OCI-LY3 (cell line): ENCODE results near the gene CEP170B.

Experiments
- H2AFZ ChIP-seq: fragments of 200-600, 300-600 bp; shearing (Covaris generic); 2 replicates; pipeline ENCODE4 v1.6.0; 2014; ENCODE audit warnings: antibody characterized with exemption, low read depth, low read length
- H3K27ac ChIP-seq: fragments of 200-600, 300-600 bp; sonication (generic); 2 replicates; pipeline ENCODE4 v1.5.1; 2014; ENCODE audit warnings: mild to moderate bottlenecking, low read length, moderate library complexity, mixed read lengths
- H3K27me3 ChIP-seq: fragments of 200-600, 300-600 bp; sonication (generic); 2 replicates; pipeline ENCODE4 v1.6.1; 2014; ENCODE audit warnings: low read depth, low read length, mixed read lengths
- H3K36me3 ChIP-seq: fragments of 200-600, 300-600 bp; sonication (generic); replicated peaks from 2 replicates; pipeline ENCODE3; 2014; ENCODE audit warnings: low read depth, low read length, mixed read lengths
- H3K4me1 ChIP-seq: fragments of 300-600, 200-600 bp; sonication (generic); 2 replicates; pipeline ENCODE4 v1.6.1; 2014; ENCODE audit warnings: low read length, mixed read lengths
- H3K4me2 ChIP-seq: fragments of 200-600, 300-600 bp; sonication (generic); 2 replicates; pipeline ENCODE4 v1.6.1; 2014; ENCODE audit warnings: low read length, mixed read lengths
- H3K4me3 ChIP-seq: fragments of 300-600, 200-600 bp; sonication (generic); 2 replicates; pipeline ENCODE4 v1.5.1; 2014; ENCODE audit warnings: antibody characterized with exemption, mild to moderate bottlenecking, low read length, moderate library complexity
- H3K79me2 ChIP-seq: fragments of 300-600, 200-600 bp; shearing (Covaris generic); 2 replicates; pipeline ENCODE4 v1.6.1; 2014; ENCODE audit warnings: mild to moderate bottlenecking, low read length, mixed read lengths
- H3K9ac ChIP-seq: fragments of 300-600, 200-600 bp; shearing (Covaris generic); 2 replicates; pipeline ENCODE4 v1.6.0; 2014; ENCODE audit warnings: mild to moderate bottlenecking, low read length, moderate library complexity
- H3K9me3 ChIP-seq: fragments of 200-600, 300-600 bp; shearing (Covaris generic); 2 replicates; pipeline ENCODE4 v1.6.1; 2014; ENCODE audit warnings: low read length, mixed read lengths; ENCODE audit not compliant: insufficient read depth
- H4K20me1 ChIP-seq: fragments of 200-600, 300-600 bp; sonication (generic); 2 replicates; pipeline ENCODE4 v1.6.1; 2016; ENCODE audit warnings: low read length, mixed read lengths; ENCODE audit not compliant: insufficient read depth
- CTCF ChIP-seq: fragments of 200-600, 300-600 bp; sonication (generic); IDR thresholded peaks from 2 replicates; pipeline ENCODE4 v1.5.1; 2014; ENCODE audit warnings: antibody characterized with exemption, low read length, low read depth
- EZH2phosphoT487 ChIP-seq: fragments of 200-600 bp; shearing (Covaris generic); IDR thresholded peaks from 2 replicates; pipeline ENCODE4 v1.6.1; 2018; ENCODE audit warnings: antibody characterized with exemption, mixed run types, low read depth

Gene CEP170B

GRCh38 chr14:104937694-104938365 is 72.8 kb downstream of the CEP170B start:
- Histone ChIP-seq H3K9ac (no peak overlapping the region), H3K36me3 (no peaks in the 10 kb centered on the region), H3K27me3 (peaks cover 43% of the 10 kb centered on the region), H3K4me2 (no peak overlapping the region), H3K79me2 (no peaks in the 10 kb centered on the region), H3K4me3 (no peak overlapping the region), H3K9me3 (no peaks in the 10 kb centered on the region), H4K20me1 (0 out of 2 replicates have a peak, but pooled peaks cover 4% of the 10 kb centered on the region), H2AFZ (no peak overlapping the region), H3K27ac (no peak overlapping the region), H3K4me1 (0 out of 2 replicates have a peak, but pooled peaks cover 6% of the 10 kb centered on the region)
- TF ChIP-seq EZH2phosphoT487 (no peak), CTCF (no peak)

DNA sequence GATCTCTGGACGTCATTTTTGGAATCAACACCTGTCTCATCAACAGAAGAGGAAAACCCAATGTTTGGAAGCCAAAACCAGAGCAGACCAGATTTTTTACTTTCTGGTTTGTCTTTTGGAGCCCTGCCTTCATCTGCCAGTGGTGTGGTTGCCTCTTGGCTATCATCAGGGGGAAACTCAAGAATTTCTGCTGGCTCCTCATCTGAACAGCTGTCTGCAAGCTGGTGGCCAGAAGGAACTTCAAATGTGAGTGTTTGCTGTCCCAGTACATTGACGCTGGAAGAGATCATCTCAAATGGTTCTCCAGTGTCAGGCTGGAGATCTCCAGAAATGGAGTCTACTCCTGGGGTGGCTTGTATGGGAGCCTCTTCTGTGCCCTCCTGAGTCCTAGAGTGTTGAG is 73.4 kb downstream of the CEP170B start:
- no peak overlapping the region for H3K4me3 ChIP-seq
- no peaks in the 10 kb centered on the region for H3K9me3 ChIP-seq
- H3K4me1 ChIP-seq, result 0 out of 2 replicates have a peak, but pooled peaks cover 6% of the 10 kb centered on the region
- H3K36me3 ChIP-seq, result no peaks in the 10 kb centered on the region
- H4K20me1 ChIP-seq, result 0 out of 2 replicates have a peak, but pooled peaks cover 4% of the 10 kb centered on the region
- no peak for TF ChIP-seq CTCF
- no peak for TF ChIP-seq EZH2phosphoT487
- H3K79me2 ChIP-seq, result no peaks in the 10 kb centered on the region
- no peak overlapping the region for H3K4me2 ChIP-seq
- peaks cover 43% of the 10 kb centered on the region for H3K27me3 ChIP-seq
- no peak overlapping the region for H3K27ac ChIP-seq
- H3K9ac ChIP-seq, result no peak overlapping the region
- no peak overlapping the region for H2AFZ ChIP-seq

- Histone ChIP-seq H3K36me3 (no peaks in the 10 kb centered on the region), H3K4me3 (no peak overlapping the region), H4K20me1 (0 out of 2 replicates have a peak, but pooled peaks cover 4% of the 10 kb centered on the region), H2AFZ (no peak overlapping the region), H3K4me2 (no peak overlapping the region), H3K4me1 (0 out of 2 replicates have a peak, but pooled peaks cover 6% of the 10 kb centered on the region), H3K9ac (no peak overlapping the region), H3K79me2 (no peaks in the 10 kb centered on the region), H3K9me3 (no peaks in the 10 kb centered on the region), H3K27ac (no peak overlapping the region), H3K27me3 (peaks cover 43% of the 10 kb centered on the region)
- no peak for TF ChIP-seq EZH2phosphoT487
- TF ChIP-seq CTCF, result no peak
These were observed 73.9 kb downstream of the CEP170B start for GRCh38 chr14:104938960-104939359.

DNA sequence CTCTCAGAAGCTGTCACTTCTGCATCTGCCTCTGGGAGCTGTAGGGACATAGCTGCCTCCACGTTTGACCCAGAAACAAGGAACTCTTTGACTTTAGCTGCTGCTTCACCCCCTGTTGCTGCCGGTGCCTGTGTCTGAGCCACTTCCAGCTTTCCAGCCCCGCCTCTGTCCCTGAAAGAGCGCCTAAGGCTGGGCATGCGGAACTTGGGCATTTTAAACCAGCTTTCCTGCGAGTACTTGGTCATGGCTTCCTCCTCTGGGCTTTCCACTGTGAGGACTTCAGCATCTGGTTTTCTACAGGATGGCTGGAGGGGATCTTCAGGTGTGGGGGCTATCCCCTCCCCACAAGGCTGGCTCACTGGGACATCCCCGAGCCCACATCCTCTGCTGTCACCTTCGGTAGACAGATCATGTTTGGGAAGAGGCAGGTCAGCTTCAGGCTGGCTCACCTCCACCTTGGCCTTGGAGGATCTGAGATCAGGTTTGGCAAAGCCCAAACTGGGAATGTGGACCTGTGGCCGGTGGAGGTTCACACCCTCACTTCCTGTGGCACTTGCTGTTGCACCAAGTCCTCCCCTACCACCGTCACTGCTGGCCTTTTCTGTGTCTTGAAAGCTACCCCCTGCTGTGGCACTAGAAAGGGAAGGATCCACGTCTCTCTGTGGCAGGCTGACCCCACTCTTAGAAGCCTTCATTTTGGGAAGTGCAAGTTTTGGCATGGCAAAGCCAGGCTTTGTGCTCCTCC is 74.8 kb downstream of the CEP170B start:
- TF ChIP-seq EZH2phosphoT487, result no peak
- no peak for TF ChIP-seq CTCF
- H3K27me3 ChIP-seq, result peaks cover 43% of the 10 kb centered on the region
- 0 out of 2 replicates have a peak, but pooled peaks cover 6% of the 10 kb centered on the region for H3K4me1 ChIP-seq

More for the DNA sequence above, 74.8 kb downstream of the CEP170B start:
- H4K20me1 ChIP-seq, result 0 out of 2 replicates have a peak, but pooled peaks cover 2% of the 10 kb centered on the region
- H3K27ac ChIP-seq, result no peak overlapping the region
- no peaks in the 10 kb centered on the region for H3K36me3 ChIP-seq
- H3K9me3 ChIP-seq, result no peaks in the 10 kb centered on the region
- no peak overlapping the region for H3K4me3 ChIP-seq
- no peaks in the 10 kb centered on the region for H3K79me2 ChIP-seq
- no peak overlapping the region for H2AFZ ChIP-seq
- H3K4me2 ChIP-seq, result no peak overlapping the region
- H3K9ac ChIP-seq, result no peak overlapping the region
